ENCODE measurements around the gene HOOK1. TPM values are rescaled to one million over a fixed set of nuclear protein-coding genes. Genes with fewer than 3 reads are reported as not detected.

The HOOK1 gene
- polyA plus RNA-seq, 3 donors = not detected

DNA sequence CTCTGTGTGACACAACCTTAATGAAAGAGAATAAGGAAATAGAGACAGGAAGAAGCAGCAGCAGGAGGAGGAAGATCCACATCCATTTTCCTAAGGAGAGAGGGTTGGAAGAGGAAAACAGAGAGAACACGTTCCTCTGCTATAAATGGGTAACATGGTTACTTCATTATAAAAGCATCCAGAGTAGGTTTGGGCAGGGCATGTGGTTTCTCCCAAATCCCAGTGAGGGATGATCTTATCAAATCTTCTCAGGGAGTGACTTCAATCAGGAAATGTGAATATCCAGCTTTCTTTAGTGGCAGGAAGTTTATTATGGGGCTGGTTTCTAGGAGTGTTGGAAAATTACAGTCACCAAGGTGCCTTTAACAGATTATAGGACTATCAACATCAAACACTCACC lies 100.8 kb downstream of the HOOK1 start:
- Histone ChIP-seq H3K27ac (ENCODE audit: low read depth in 1 of 2, low read length in 2 of 2) (no peak overlapping the region), H3K79me2 (ENCODE audit: insufficient read depth, low read length) (no peaks in the 10 kb centered on the region), H3K9me3 (replicated peaks in 1 of 2; ENCODE audit: control insufficient read depth in 1 of 2, insufficient read depth in 1 of 2, low read length in 2 of 2) (no peaks in the 10 kb centered on the region), H3K4me1 (ENCODE audit: control insufficient read depth in 1 of 2, insufficient read depth in 2 of 2, low read length in 2 of 2) (no peaks in the 10 kb centered on the region), H3K4me3 (replicated peaks in 1 of 3; ENCODE audit: low read depth in 2 of 3, low read length in 3 of 3) (no peak overlapping the region), H3K27me3 (ENCODE audit: control insufficient read depth in 2 of 2, insufficient read depth in 2 of 2, low read length in 2 of 2) (no peaks in the 10 kb centered on the region), H3K9ac (ENCODE audit: insufficient read depth, low read length, poor library complexity, severe bottlenecking) (no peak overlapping the region), H2AFZ (ENCODE audit: insufficient read depth, low read depth, low read length, poor library complexity, severe bottlenecking) (no peak overlapping the region), H3K4me2 (replicated peaks; ENCODE audit: extremely low read depth, low read length, poor library complexity, severe bottlenecking) (no peak overlapping the region), H3K36me3 (replicated peaks in 1 of 2; ENCODE audit: control insufficient read depth in 1 of 2, insufficient read depth in 2 of 2, low read length in 2 of 2) (no peaks in the 10 kb centered on the region), H4K20me1 (ENCODE audit: insufficient read depth, low read length) (no peaks in the 10 kb centered on the region)
- Mint-ChIP-seq H3K4me1 (no peaks in the 10 kb centered on the region), H3K36me3 (no peaks in the 10 kb centered on the region), H3K27ac (no peak overlapping the region), H3K27me3 (ENCODE audit: low read depth in 3 of 3) (peaks cover 2 to 4% (median 2%) of the 10 kb centered on the region in 3 donors), H3K4me3 (no peak overlapping the region), H3K9me3 (no peaks in the 10 kb centered on the region)
- TF ChIP-seq, protein P1, sequence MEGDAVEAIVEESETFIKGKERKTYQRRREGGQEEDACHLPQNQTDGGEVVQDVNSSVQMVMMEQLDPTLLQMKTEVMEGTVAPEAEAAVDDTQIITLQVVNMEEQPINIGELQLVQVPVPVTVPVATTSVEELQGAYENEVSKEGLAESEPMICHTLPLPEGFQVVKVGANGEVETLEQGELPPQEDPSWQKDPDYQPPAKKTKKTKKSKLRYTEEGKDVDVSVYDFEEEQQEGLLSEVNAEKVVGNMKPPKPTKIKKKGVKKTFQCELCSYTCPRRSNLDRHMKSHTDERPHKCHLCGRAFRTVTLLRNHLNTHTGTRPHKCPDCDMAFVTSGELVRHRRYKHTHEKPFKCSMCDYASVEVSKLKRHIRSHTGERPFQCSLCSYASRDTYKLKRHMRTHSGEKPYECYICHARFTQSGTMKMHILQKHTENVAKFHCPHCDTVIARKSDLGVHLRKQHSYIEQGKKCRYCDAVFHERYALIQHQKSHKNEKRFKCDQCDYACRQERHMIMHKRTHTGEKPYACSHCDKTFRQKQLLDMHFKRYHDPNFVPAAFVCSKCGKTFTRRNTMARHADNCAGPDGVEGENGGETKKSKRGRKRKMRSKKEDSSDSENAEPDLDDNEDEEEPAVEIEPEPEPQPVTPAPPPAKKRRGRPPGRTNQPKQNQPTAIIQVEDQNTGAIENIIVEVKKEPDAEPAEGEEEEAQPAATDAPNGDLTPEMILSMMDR (IDR thresholded peaks at IDR 0.05) = no peak
- DNase-seq = no peak
- WGBS (ENCODE audit: insufficient coverage) = no CpG with 5 or more reads among the region's 1 CpG
- intact Hi-C loops (cut with micrococcal nuclease) = no loop called here

DNA sequence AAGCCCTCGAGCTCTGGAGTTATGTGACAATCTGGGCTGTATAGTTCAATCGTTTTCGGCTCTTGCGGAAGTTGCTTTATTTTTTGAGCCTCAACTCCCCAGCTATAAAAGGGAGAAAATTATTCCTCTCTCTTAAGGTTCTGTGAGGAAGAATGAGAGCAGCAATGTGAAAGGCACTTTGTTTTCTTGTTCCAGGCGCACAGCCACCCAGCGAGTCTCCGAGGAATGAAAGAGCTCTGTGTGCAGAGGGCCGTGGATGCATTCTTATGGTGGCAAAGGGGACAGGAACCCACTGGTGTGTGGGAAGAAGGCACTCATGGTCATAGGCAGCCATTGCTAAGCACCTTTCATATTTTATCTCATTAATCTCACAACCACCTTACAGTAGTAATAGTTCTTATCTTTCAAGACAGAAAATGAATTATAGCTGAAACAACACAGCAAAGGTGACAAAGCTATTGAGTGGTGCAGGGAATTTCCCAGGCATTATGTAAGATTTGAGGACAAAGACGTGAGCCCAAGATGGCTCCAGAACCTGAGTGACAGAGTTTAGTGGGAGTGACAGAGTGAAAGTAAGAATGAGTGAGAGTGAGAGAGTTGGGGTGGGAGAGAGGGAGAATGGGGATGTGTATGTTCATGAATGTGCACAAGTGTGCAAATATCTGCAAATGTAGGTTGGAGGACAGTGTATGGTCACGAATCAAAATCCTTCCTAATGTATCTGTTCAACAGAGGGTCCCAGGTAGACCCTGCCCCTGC lies 102.5 kb downstream of the HOOK1 start:
- no peak for DNase-seq
- Histone ChIP-seq H3K27me3 (ENCODE audit: control insufficient read depth in 2 of 2, insufficient read depth in 2 of 2, low read length in 2 of 2) (no peaks in the 10 kb centered on the region), H3K4me3 (replicated peaks in 1 of 3; ENCODE audit: low read depth in 2 of 3, low read length in 3 of 3) (no peak overlapping the region), H3K79me2 (ENCODE audit: insufficient read depth, low read length) (no peaks in the 10 kb centered on the region), H4K20me1 (ENCODE audit: insufficient read depth, low read length) (no peaks in the 10 kb centered on the region), H3K4me1 (ENCODE audit: control insufficient read depth in 1 of 2, insufficient read depth in 2 of 2, low read length in 2 of 2) (no peaks in the 10 kb centered on the region), H3K27ac (ENCODE audit: low read depth in 1 of 2, low read length in 2 of 2) (no peak overlapping the region), H3K9me3 (replicated peaks in 1 of 2; ENCODE audit: control insufficient read depth in 1 of 2, insufficient read depth in 1 of 2, low read length in 2 of 2) (no peaks in the 10 kb centered on the region), H3K36me3 (replicated peaks in 1 of 2; ENCODE audit: control insufficient read depth in 1 of 2, insufficient read depth in 2 of 2, low read length in 2 of 2) (no peaks in the 10 kb centered on the region), H3K4me2 (replicated peaks; ENCODE audit: extremely low read depth, low read length, poor library complexity, severe bottlenecking) (no peak overlapping the region), H2AFZ (ENCODE audit: insufficient read depth, low read depth, low read length, poor library complexity, severe bottlenecking) (no peak overlapping the region), H3K9ac (ENCODE audit: insufficient read depth, low read length, poor library complexity, severe bottlenecking) (no peak overlapping the region)
- H3K27me3 Mint-ChIP-seq (ENCODE audit: low read depth in 3 of 3) = peaks cover 2 to 4% (median 2%) of the 10 kb centered on the region in 3 donors
- H3K36me3 Mint-ChIP-seq = no peaks in the 10 kb centered on the region
- peaks cover 0 to 3% (median 0%) of the 10 kb centered on the region in 7 donors for H3K9me3 Mint-ChIP-seq
- TF ChIP-seq, protein P1 (IDR thresholded peaks at IDR 0.05) = no peak
- no peaks in the 10 kb centered on the region for H3K4me1 Mint-ChIP-seq
- no peak overlapping the region for H3K27ac Mint-ChIP-seq
- H3K4me3 Mint-ChIP-seq = no peak overlapping the region
- WGBS (ENCODE audit: insufficient coverage) = 95% methylated on average over 2 of the region's 10 CpGs
- intact Hi-C loops (cut with micrococcal nuclease) = no loop called here
